Effector memory CD8-positive, alpha-beta T cell (primary cell): ENCODE measurements around the gene ZBTB39.

Experiments
- ATAC-seq: fragments of 150-1000 bp; cut with Tn5 transposase; replicated peaks from 2 replicates; pipeline ENCODE4 v1.10.0; 2021; ENCODE audit warnings: mild to moderate bottlenecking, moderate library complexity
- DNase-seq, 3 experiments: peaks; one replicate each; pipeline ENCODE4 v3.0.0; 2021
- H3K27ac Mint-ChIP-seq, 2 donors: one replicate each; pipeline ENCODE4 v1.8.0; 2022; ENCODE audit warnings: mild to moderate bottlenecking in 2 of 2, mixed read lengths in 2 of 2, moderate library complexity in 2 of 2
- H3K27me3 Mint-ChIP-seq, 2 donors: one replicate each; pipeline ENCODE4 v1.8.0; 2022; ENCODE audit warnings: mixed read lengths in 2 of 2
- H3K36me3 Mint-ChIP-seq: one replicate; pipeline ENCODE4 v1.8.0; 2022; ENCODE audit warnings: mild to moderate bottlenecking, moderate library complexity, mixed read lengths; ENCODE audit not compliant: insufficient read depth
- H3K4me1 Mint-ChIP-seq, 2 donors: one replicate each; pipeline ENCODE4 v1.8.0; 2022; ENCODE audit warnings: low read depth in 2 of 2, mixed read lengths in 2 of 2
- H3K4me3 Mint-ChIP-seq, 2 donors: one replicate each; pipeline ENCODE4 v1.8.0; 2022; ENCODE audit warnings: mild to moderate bottlenecking in 2 of 2, mixed read lengths in 2 of 2, moderate library complexity in 2 of 2
- H3K9me3 Mint-ChIP-seq, 2 donors: one replicate each; pipeline ENCODE4 v1.8.0; 2022; ENCODE audit warnings: mixed read lengths in 2 of 2

Gene ZBTB39

GRCh38 chr12:57003395-57003794, 3.0 kb downstream of the ZBTB39 start:
- Mint-ChIP-seq H3K9me3 (no peaks in the 10 kb centered on the region), H3K4me3 (no peak overlapping the region), H3K36me3 (peaks cover 10% of the 10 kb centered on the region), H3K27me3 (no peaks in the 10 kb centered on the region), H3K27ac (no peak overlapping the region), H3K4me1 (peaks cover 36 to 45% of the 10 kb centered on the region in 2 donors)
- ATAC-seq (no peak), DNase-seq (no peak)

- peak; percentile 51 for ATAC-seq
- H3K4me3 Mint-ChIP-seq: no peak overlapping the region
- H3K27me3 Mint-ChIP-seq: no peaks in the 10 kb centered on the region
- no peaks in the 10 kb centered on the region for H3K9me3 Mint-ChIP-seq
- peaks cover 30 to 43% of the 10 kb centered on the region in 2 donors for H3K4me1 Mint-ChIP-seq
- peak; percentile 62 to 70 (median 67) for DNase-seq
- H3K36me3 Mint-ChIP-seq: peaks cover 14% of the 10 kb centered on the region
- no peak overlapping the region for H3K27ac Mint-ChIP-seq
Measured at GRCh38 chr12:57001448-57001906, 4.9 kb downstream of the ZBTB39 start.

GRCh38 chr12:57000393-57000792, 6.0 kb downstream of the ZBTB39 start:
- Mint-ChIP-seq H3K4me1 (peaks cover 25 to 38% of the 10 kb centered on the region in 2 donors), H3K36me3 (peaks cover 14% of the 10 kb centered on the region), H3K9me3 (no peaks in the 10 kb centered on the region), H3K27me3 (no peaks in the 10 kb centered on the region), H3K4me3 (no peak overlapping the region), H3K27ac (peak overlapping the region; percentile 28 to 67)
- ATAC-seq (no peak), DNase-seq (no peak)

- H3K4me1 Mint-ChIP-seq: peaks cover 21 to 30% of the 10 kb centered on the region in 2 donors
- H3K27ac Mint-ChIP-seq: peak overlapping the region; percentile 56 to 83
- DNase-seq: no peak
Measured at GRCh38 chr12:56999456-56999855, 6.9 kb downstream of the ZBTB39 start.

GRCh38 chr12:56998981-56999380, 7.4 kb downstream of the ZBTB39 start:
- Mint-ChIP-seq H3K9me3 (no peaks in the 10 kb centered on the region), H3K27ac (peak overlapping the region; percentile 56 to 83), H3K36me3 (peaks cover 11% of the 10 kb centered on the region), H3K4me3 (no peak overlapping the region), H3K27me3 (no peaks in the 10 kb centered on the region), H3K4me1 (peaks cover 18 to 25% of the 10 kb centered on the region in 2 donors)
- ATAC-seq: no peak
- no peak for DNase-seq

More at GRCh38 chr12:56999456-56999855, 6.9 kb downstream of the ZBTB39 start:
- Mint-ChIP-seq H3K36me3 (peaks cover 14% of the 10 kb centered on the region), H3K4me3 (no peak overlapping the region), H3K27me3 (no peaks in the 10 kb centered on the region), H3K9me3 (no peaks in the 10 kb centered on the region)
- ATAC-seq: no peak

GRCh38 chr12:56998316-56998715, 8.0 kb downstream of the ZBTB39 start:
- ATAC-seq: no peak
- Mint-ChIP-seq H3K27ac (peak overlapping the region; percentile 56 to 83), H3K4me3 (no peak overlapping the region), H3K4me1 (peaks cover 16 to 23% of the 10 kb centered on the region in 2 donors), H3K27me3 (no peaks in the 10 kb centered on the region), H3K9me3 (no peaks in the 10 kb centered on the region), H3K36me3 (peaks cover 7% of the 10 kb centered on the region)
- no peak for DNase-seq

- Mint-ChIP-seq H3K27me3 (no peaks in the 10 kb centered on the region), H3K9me3 (no peaks in the 10 kb centered on the region), H3K36me3 (peaks cover 3% of the 10 kb centered on the region), H3K4me1 (peaks cover 15 to 23% of the 10 kb centered on the region in 2 donors), H3K27ac (no peak overlapping the region), H3K4me3 (no peak overlapping the region)
- DNase-seq: no peak
- ATAC-seq: no peak
Measured at GRCh38 chr12:56996793-56997545, 9.4 kb downstream of the ZBTB39 start.

GRCh38 chr12:56995930-56996496, 10.3 kb downstream of the ZBTB39 start:
- no peak for DNase-seq
- peaks cover 7 to 18% of the 10 kb centered on the region in 2 donors for H3K4me1 Mint-ChIP-seq
- H3K36me3 Mint-ChIP-seq: peaks cover 3% of the 10 kb centered on the region
- H3K27ac Mint-ChIP-seq: no peak overlapping the region
- no peaks in the 10 kb centered on the region for H3K9me3 Mint-ChIP-seq
- no peak for ATAC-seq
- no peaks in the 10 kb centered on the region for H3K27me3 Mint-ChIP-seq
- H3K4me3 Mint-ChIP-seq: no peak overlapping the region

GRCh38 chr12:56995201-56995929, 11.0 kb downstream of the ZBTB39 start:
- DNase-seq (no peak), ATAC-seq (no peak)
- Mint-ChIP-seq H3K4me1 (peaks cover 7 to 18% of the 10 kb centered on the region in 2 donors), H3K27ac (no peak overlapping the region), H3K4me3 (no peak overlapping the region), H3K36me3 (peaks cover 3% of the 10 kb centered on the region), H3K27me3 (no peaks in the 10 kb centered on the region), H3K9me3 (no peaks in the 10 kb centered on the region)

- DNase-seq (no peak), ATAC-seq (no peak)
- H3K4me3 Mint-ChIP-seq: no peak overlapping the region
- H3K9me3 Mint-ChIP-seq: no peaks in the 10 kb centered on the region
- H3K36me3 Mint-ChIP-seq: peaks cover 3% of the 10 kb centered on the region
- H3K27me3 Mint-ChIP-seq: no peaks in the 10 kb centered on the region
- peaks cover 7 to 13% of the 10 kb centered on the region in 2 donors for H3K4me1 Mint-ChIP-seq
- H3K27ac Mint-ChIP-seq: no peak overlapping the region
Measured at GRCh38 chr12:56994231-56994746, 12.1 kb downstream of the ZBTB39 start.

- no peak overlapping the region for H3K27ac Mint-ChIP-seq
- H3K36me3 Mint-ChIP-seq: peaks cover 3% of the 10 kb centered on the region
Measured at GRCh38 chr12:56993346-56993745, 13.0 kb downstream of the ZBTB39 start.

GRCh38 chr12:56991319-56992246, 14.8 kb downstream of the ZBTB39 start:
- Mint-ChIP-seq H3K27me3 (no peaks in the 10 kb centered on the region), H3K36me3 (peaks cover 4% of the 10 kb centered on the region), H3K9me3 (no peaks in the 10 kb centered on the region), H3K4me3 (no peak overlapping the region), H3K27ac (peak overlapping the region in 1 of 2 donors; percentile 33), H3K4me1 (peaks cover 6 to 8% of the 10 kb centered on the region in 2 donors)
- DNase-seq (no peak), ATAC-seq (no peak)

More at GRCh38 chr12:56993346-56993745, 13.0 kb downstream of the ZBTB39 start:
- Mint-ChIP-seq H3K9me3 (no peaks in the 10 kb centered on the region), H3K4me1 (peaks cover 2 to 4% of the 10 kb centered on the region in 2 donors), H3K4me3 (no peak overlapping the region), H3K27me3 (no peaks in the 10 kb centered on the region)
- ATAC-seq: no peak
- DNase-seq: no peak
